Activated T-helper 17 cell treated with anti-CD3 and anti-CD28 coated beads, Interleukin-2, amount 50 U/mL, for 72 hours (primary cell): ENCODE data around the gene CYTH1. TPM values are rescaled to one million over a fixed set of nuclear protein-coding genes. Genes with fewer than 3 reads are reported as not detected.

ENCODE experiments used
- ATAC-seq: fragments of 150-1000 bp; cut with Tn5 transposase; replicated peaks from 2 replicates; pipeline ENCODE4 v1.10.0; 2021; ENCODE audit warnings: mild to moderate bottlenecking, moderate library complexity
- H3K27ac Mint-ChIP-seq: one replicate; pipeline ENCODE4 v1.8.0; 2022; ENCODE audit warnings: mixed read lengths
- H3K27me3 Mint-ChIP-seq: one replicate; pipeline ENCODE4 v1.8.0; 2022; ENCODE audit warnings: mixed read lengths
- H3K36me3 Mint-ChIP-seq: one replicate; pipeline ENCODE4 v1.8.0; 2022; ENCODE audit warnings: low read depth, mild to moderate bottlenecking, mixed read lengths
- H3K4me1 Mint-ChIP-seq: one replicate; pipeline ENCODE4 v1.8.0; 2022; ENCODE audit warnings: mixed read lengths
- H3K4me3 Mint-ChIP-seq: one replicate; pipeline ENCODE4 v1.8.0; 2022; ENCODE audit warnings: mild to moderate bottlenecking, mixed read lengths
- H3K9me3 Mint-ChIP-seq: one replicate; pipeline ENCODE4 v1.8.0; 2022; ENCODE audit warnings: mixed read lengths
- total RNA-seq, 2 donors: library from RNA; stranded (reverse); gene quantifications; one replicate each; pipeline ENCODE4 v1.2.3, GENCODE V29; 2022

CYTH1 gene
- total RNA-seq, 2 donors from 2014 or later, result 173 to 195 TPM

DNA sequence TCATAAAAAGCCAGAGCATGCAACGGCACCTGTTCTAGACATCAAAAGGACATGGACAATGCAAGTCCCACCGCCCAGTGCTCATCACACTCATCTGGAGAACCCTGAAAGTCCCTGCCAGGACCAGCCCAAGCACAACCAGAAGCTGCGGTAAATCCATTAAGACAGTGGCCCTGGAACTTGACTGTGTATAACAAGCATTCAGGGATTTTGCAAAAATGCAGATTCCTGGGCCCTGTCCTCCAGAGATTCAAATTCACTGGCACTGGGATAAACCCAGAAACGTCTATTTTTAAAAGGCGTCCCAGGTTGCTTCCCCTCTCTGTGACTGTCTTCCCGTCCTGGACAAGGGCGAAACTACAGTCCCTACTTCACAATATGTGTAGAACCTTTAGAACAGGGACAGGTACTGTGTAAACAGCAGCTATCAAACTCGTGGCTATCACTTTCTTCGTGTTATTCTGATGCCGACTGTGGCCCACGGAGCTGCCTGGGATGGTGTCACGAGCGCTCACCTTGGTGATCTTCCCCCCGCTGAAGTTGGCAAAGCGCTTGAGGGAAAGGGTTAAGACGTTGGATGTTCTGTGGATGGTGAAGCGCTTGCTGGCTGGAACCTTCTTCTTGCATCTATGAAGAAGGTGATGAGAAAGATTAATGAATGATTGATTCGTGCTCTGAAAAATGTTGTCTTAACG is 36.2 kb upstream of the CYTH1 start:
- Mint-ChIP-seq H3K27ac (peak overlapping the region; percentile 79), H3K4me1 (peaks cover 37% of the 10 kb centered on the region), H3K27me3 (no peaks in the 10 kb centered on the region), H3K9me3 (no peaks in the 10 kb centered on the region), H3K36me3 (peaks cover 99% of the 10 kb centered on the region), H3K4me3 (peak overlapping the region; percentile 60)
- ATAC-seq, result no peak

DNA sequence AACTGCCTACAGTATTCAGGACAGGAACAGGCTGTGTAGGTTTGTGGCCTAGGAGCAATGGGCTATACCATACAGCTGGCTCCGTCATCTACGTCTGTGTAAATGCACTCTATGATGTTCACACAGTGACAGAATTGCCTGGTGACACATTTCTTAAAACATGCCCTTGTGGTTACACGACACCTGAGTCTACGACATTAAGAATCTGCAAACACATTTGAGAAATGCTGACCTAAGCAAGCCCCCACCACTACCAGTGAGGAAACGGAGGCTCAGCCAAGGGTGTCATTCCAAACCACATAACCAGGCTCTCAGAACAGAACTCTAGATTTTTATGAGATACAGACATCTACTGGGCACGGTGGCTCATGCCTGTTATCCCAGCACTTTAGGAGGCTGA is 35.0 kb upstream of the CYTH1 start:
- Mint-ChIP-seq H3K27ac (peak overlapping the region; percentile 76), H3K27me3 (no peaks in the 10 kb centered on the region), H3K4me3 (peak overlapping the region; percentile 50), H3K4me1 (peaks cover 35% of the 10 kb centered on the region), H3K36me3 (peaks cover 99% of the 10 kb centered on the region), H3K9me3 (no peaks in the 10 kb centered on the region)
- peak; percentile 97 for ATAC-seq

DNA sequence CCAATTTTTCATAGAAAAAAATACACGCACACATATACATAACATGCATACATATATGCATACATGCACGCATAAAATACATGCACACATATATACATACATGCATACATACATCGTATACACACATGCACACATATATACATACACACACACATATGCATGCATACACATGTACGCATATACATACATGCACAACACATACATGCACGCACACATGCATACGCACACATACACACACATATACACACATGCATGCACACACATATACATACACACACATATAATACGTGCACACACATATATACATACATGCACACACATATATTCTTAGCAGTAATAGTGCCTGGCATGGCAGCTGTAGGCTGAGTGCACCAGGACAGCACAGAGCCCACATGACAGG is 33.6 kb upstream of the CYTH1 start:
- H3K27ac Mint-ChIP-seq, result no peak overlapping the region
- peaks cover 35% of the 10 kb centered on the region for H3K4me1 Mint-ChIP-seq
- peaks cover 99% of the 10 kb centered on the region for H3K36me3 Mint-ChIP-seq
- H3K4me3 Mint-ChIP-seq, result no peak overlapping the region
- no peaks in the 10 kb centered on the region for H3K9me3 Mint-ChIP-seq
- H3K27me3 Mint-ChIP-seq, result no peaks in the 10 kb centered on the region
- no peak for ATAC-seq

DNA sequence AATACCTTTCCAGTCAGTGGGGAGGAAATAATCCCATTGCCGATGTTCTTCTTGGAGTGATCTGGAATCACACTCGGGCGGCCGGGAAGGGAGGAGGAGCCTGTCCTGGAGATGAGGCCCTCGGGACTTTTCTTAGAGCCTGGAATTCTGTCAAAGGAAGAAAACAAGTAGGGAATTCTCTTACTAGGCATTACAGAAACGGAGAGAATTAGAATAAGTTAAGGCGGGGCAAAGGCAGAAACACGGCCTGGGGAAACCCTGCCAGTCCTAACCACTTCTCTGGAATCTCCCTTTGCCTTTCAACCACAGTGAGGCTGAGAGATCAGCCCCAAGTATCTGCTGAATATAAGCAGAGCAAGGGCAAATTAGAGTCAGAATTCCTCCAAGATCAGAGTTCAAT is 30.8 kb upstream of the CYTH1 start:
- Mint-ChIP-seq H3K36me3 (peaks cover 99% of the 10 kb centered on the region), H3K9me3 (no peaks in the 10 kb centered on the region)

DNA sequence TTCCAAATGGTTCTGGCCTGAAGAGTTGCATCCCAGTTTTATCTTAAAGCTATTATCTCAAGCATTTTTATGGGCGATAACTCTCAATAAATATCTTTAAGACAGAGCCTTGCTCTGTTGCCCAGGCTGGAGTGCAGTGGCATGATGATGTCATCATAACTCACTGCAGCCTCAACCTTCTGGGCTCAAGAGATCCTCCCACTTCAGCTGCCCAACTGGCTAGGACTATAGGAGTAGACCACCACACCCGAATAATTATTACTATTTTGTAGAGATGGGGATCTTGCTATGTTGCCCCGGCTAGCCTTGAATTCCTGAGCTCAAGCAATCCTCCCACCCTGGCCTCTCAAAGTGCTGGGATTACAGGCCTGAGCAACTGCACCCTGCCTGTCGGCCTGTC is 26.1 kb upstream of the CYTH1 start:
- Mint-ChIP-seq H3K27ac (peak overlapping the region; percentile 63), H3K4me1 (peaks cover 33% of the 10 kb centered on the region)

More for the DNA sequence above, 30.8 kb upstream of the CYTH1 start:
- Mint-ChIP-seq H3K27ac (peak overlapping the region; percentile 20), H3K4me1 (peaks cover 20% of the 10 kb centered on the region), H3K4me3 (no peak overlapping the region), H3K27me3 (no peaks in the 10 kb centered on the region)
- ATAC-seq, result no peak

DNA sequence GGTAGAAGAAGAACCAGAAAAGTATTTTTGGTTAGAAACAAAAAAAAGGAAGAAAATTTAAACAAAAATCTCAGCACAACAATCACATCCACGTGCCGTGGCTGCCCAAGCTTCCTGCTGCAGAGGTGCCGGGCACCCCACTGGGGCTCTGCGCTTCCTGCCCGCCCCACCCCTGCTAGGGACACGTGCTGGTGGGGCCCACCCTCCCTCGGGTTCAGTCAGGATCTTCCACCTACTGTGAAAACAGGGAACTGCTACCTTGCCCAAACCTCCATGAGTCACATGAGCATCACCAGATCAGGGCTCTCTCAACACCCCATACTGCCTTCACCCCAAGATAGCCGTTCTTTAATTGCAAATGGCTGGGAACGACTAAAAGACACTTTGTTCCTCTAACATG is 24.4 kb upstream of the CYTH1 start:
- peak overlapping the region; percentile 99 for H3K27ac Mint-ChIP-seq
- peaks cover 100% of the 10 kb centered on the region for H3K36me3 Mint-ChIP-seq
- H3K4me3 Mint-ChIP-seq, result peak overlapping the region; percentile 81
- no peaks in the 10 kb centered on the region for H3K9me3 Mint-ChIP-seq
- H3K4me1 Mint-ChIP-seq, result peaks cover 32% of the 10 kb centered on the region
- no peaks in the 10 kb centered on the region for H3K27me3 Mint-ChIP-seq
- ATAC-seq, result peak; percentile 20

More for the DNA sequence above, 26.1 kb upstream of the CYTH1 start:
- H3K27me3 Mint-ChIP-seq, result no peaks in the 10 kb centered on the region
- ATAC-seq, result no peak
- peaks cover 100% of the 10 kb centered on the region for H3K36me3 Mint-ChIP-seq
- no peak overlapping the region for H3K4me3 Mint-ChIP-seq
- H3K9me3 Mint-ChIP-seq, result no peaks in the 10 kb centered on the region

DNA sequence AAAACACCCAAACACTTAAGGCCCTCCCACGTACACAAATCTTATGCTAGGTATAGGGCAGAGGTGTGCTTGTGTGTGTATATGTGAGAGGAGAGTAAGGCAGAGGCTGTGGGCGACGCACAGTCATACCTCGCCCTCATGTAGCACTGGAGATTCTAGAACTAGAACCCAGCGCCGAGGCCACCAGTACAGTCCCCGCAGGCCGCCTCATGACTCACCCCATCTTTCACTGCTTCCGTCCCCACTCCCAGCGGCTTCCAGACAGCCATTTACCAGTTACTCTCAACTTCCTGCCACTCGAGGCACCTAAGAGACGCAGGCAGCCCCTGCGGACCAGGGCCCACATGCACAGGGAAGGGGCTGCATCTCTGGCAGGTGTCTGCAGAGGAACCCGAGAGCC is 23.2 kb upstream of the CYTH1 start:
- H3K4me1 Mint-ChIP-seq, result peaks cover 35% of the 10 kb centered on the region
- H3K9me3 Mint-ChIP-seq, result no peaks in the 10 kb centered on the region
- H3K36me3 Mint-ChIP-seq, result peaks cover 100% of the 10 kb centered on the region
- H3K27ac Mint-ChIP-seq, result peak overlapping the region; percentile 99
- H3K4me3 Mint-ChIP-seq, result peak overlapping the region; percentile 81
- peak; percentile 97 for ATAC-seq
- H3K27me3 Mint-ChIP-seq, result no peaks in the 10 kb centered on the region

DNA sequence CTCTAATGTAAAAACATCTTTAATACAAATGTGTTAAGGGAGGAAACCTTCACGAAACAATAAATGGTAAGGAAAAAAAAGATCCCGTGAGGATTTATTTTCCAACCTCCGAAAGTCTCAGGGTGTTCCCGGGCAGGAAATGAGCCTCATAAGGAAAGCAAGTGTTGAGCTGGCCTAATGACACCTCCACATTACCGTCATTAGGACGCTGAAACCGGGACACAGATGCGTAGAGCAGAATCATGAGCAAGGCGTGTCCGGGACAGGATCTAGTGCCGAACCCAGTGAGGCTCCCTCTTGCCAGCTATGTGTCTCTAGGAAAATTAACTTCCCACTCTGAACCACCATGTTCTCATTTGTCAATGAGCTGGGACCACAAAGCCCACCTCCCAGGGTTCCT is 22.7 kb upstream of the CYTH1 start:
- Mint-ChIP-seq H3K36me3 (peaks cover 100% of the 10 kb centered on the region), H3K27me3 (no peaks in the 10 kb centered on the region), H3K4me3 (peak overlapping the region; percentile 81), H3K9me3 (no peaks in the 10 kb centered on the region), H3K27ac (peak overlapping the region; percentile 99), H3K4me1 (peaks cover 39% of the 10 kb centered on the region)
- ATAC-seq, result peak; percentile 83

DNA sequence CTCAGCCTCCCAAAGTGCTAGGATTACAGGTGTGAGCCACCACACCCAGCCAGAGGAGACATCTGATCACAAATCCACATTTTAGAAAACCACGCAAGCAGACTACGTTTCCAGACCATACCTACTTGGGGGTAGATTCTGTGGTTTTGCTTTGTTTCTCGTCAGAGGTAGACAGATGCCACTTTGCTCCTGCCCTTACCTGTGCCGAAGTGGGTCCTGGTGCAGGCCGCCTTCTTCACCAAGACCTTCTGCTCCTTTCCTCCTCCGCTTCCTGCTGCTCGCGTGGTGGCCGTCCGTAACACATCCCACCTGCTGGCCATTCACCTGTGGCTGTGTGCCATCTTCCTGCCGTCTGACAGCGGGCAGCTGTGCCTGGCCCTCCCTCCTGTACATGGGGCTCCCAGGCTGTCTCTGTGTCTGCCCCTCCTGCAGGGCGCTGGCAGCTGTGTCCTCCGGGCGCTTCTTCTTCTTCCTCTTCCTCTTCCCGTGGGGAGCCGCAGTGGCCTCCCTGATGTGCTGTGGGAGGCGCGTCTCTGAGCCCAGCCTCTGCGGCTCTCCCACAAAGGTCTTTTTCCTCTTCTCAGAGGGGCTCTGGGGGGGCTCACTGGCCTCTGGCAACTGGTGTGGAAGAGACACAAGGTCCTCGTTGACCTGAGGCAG is 21.2 kb upstream of the CYTH1 start:
- Mint-ChIP-seq H3K36me3 (peaks cover 100% of the 10 kb centered on the region), H3K4me1 (peaks cover 48% of the 10 kb centered on the region), H3K27me3 (no peaks in the 10 kb centered on the region), H3K9me3 (no peaks in the 10 kb centered on the region), H3K4me3 (peak overlapping the region; percentile 70), H3K27ac (peak overlapping the region; percentile 99)
- ATAC-seq, result no peak

DNA sequence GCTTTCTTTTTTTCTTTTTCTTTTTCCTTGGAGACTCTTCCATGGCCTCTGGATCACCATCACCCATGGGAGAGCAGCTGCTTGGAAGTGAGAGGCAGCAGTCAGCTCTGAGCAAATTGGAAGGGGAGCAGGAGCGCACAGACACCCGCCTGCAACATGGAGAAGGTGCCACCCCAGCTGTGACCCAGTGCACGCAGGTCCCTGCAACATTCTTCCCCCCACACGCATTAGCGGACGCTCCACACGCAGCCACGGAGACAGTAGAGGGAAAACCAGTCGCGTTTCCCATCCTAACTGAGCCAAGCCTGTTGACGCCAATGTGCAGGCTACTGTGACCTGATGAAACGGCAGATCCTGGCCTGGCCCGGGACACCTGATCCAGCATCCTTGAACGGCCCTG is 20.4 kb upstream of the CYTH1 start:
- H3K27ac Mint-ChIP-seq, result no peak overlapping the region
- peaks cover 54% of the 10 kb centered on the region for H3K4me1 Mint-ChIP-seq
- peaks cover 100% of the 10 kb centered on the region for H3K36me3 Mint-ChIP-seq
- no peaks in the 10 kb centered on the region for H3K9me3 Mint-ChIP-seq
- H3K27me3 Mint-ChIP-seq, result no peaks in the 10 kb centered on the region
- no peak for ATAC-seq
- H3K4me3 Mint-ChIP-seq, result peak overlapping the region; percentile 70

DNA sequence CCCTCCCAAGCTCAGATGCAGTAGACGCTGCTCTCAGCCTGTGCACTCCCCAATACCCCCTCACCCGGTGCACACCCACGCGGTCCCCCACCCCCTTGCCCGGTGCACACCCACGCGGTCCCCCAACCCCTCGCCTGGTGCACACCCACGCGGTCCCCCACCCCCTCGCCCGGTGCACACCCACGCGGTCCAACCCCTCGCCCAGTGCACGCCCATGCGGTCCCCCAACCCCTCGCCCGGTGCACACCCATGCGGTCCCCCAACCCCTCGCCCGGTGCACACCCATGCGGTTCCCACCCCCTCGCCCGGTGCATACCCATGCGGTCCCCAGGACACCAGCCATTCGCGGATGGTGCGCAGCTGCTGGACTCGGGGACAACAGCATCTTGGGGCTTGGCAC is 19.9 kb upstream of the CYTH1 start:
- H3K9me3 Mint-ChIP-seq, result no peaks in the 10 kb centered on the region
- H3K4me1 Mint-ChIP-seq, result peaks cover 54% of the 10 kb centered on the region
- H3K36me3 Mint-ChIP-seq, result peaks cover 100% of the 10 kb centered on the region
- H3K27ac Mint-ChIP-seq, result no peak overlapping the region
- H3K27me3 Mint-ChIP-seq, result no peaks in the 10 kb centered on the region
- no peak for ATAC-seq
- H3K4me3 Mint-ChIP-seq, result no peak overlapping the region

DNA sequence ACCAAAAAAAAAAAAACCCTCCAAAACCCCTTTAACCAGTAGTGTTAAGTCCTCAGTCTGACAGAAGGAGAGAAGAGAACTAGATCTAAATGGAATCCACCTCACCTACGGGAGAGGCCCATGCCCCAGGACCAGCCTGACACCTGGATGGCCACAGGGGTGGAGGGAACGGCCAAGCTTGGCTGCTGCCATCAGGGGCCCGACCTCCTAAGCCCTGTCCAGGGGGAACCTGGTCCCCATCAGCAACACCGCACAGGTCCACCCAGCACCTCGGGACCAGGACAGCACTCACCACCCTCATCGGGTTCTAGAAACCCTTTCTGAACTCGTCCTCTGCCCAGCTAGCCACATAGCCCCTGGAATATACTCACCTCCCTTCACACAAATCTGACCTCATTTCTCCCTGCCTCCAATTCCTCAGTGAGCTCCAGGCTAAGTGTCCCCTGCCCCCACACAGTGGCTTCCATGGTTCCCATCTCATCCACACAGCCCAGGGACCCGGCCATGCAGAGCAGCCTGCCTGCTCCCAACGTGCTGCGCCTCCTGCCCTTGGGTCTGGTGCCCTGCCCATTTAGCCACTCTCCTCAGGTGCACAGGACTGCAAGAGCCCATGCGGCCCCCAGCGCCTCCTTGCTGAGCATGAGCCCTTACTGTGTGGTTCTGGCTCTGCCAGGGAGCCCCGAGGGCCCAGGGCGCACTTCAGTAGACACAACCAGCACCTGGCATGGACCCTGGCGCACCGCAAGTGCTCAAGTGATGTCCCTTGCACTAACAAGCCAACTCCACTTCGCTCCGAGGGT is 18.3 kb upstream of the CYTH1 start:
- H3K4me3 Mint-ChIP-seq, result peak overlapping the region; percentile 69
- no peaks in the 10 kb centered on the region for H3K27me3 Mint-ChIP-seq
- no peaks in the 10 kb centered on the region for H3K9me3 Mint-ChIP-seq
- ATAC-seq, result no peak
- peaks cover 51% of the 10 kb centered on the region for H3K4me1 Mint-ChIP-seq
- peak overlapping the region; percentile 88 for H3K27ac Mint-ChIP-seq
- H3K36me3 Mint-ChIP-seq, result peaks cover 100% of the 10 kb centered on the region

DNA sequence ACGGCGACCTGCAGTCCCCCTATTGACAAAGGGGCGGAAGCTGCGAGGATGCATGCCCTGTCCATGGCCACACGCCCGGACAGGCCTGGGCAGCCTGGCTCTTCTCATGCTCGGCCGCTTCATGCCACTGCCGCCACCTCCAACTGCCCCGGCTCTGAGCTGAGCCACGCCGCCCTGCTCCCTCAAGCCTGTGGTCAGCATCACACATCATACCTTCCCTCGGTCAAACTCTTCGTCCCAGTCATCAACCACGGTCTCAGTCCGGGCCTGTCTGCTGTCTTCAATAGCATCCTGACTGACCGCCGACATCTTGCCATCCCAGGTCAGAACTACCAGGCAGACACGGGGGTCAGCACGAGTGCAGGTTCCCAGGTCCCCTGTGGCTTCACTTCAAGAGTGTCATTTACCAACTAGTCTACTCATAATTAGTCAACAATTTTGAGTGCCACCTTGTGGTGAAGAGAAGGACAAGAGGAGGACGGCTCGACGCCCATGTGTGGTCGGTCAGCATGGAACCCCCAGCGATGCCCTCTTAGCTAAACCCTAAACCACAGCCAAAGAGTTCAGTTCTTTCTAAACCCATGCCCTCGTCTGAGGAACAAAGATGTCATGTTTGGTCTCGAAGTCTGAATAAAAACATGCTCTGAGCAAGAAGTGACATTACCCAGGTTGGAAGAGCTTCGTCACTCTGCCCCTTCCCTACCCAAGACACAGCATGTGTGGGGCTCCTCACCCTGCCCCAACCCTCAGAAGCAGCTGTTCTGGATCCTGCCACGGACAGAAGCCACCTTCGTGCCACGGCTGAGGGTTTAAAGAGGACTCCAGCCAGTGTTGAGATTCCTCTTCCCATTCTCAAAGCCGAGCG is 16.9 kb upstream of the CYTH1 start:
- Mint-ChIP-seq H3K9me3 (no peaks in the 10 kb centered on the region), H3K36me3 (peaks cover 100% of the 10 kb centered on the region), H3K27ac (peak overlapping the region; percentile 88), H3K27me3 (no peaks in the 10 kb centered on the region), H3K4me1 (peaks cover 55% of the 10 kb centered on the region), H3K4me3 (peak overlapping the region; percentile 69)
- ATAC-seq, result peak; percentile 75
